H54 (cell line): Measurements from ENCODE around the gene ATP13A4.

Source experiments
- DNase-seq: peaks from one replicate; pipeline ENCODE4 v3.0.0; 2011; ENCODE audit warnings: low spot score, mixed read lengths; ENCODE audit not compliant: insufficient read length
- FAIRE-seq: peaks from 3 replicates; lab custom pipeline; 2011; peaks lifted over from hg19 to GRCh38; lab: Jason Lieb, UNC
- POLR2A ChIP-seq: IDR thresholded peaks from 2 replicates; pipeline ENCODE4 v1.6.1; 2011; ENCODE audit warnings: low read depth, mild to moderate bottlenecking, low read length

The ATP13A4 gene

GRCh38 chr3:193375614-193376013 lies 179.1 kb downstream of the ATP13A4 start:
- no peak for DNase-seq
- TF ChIP-seq POLR2A: no peak
- FAIRE-seq: no peak

DNA sequence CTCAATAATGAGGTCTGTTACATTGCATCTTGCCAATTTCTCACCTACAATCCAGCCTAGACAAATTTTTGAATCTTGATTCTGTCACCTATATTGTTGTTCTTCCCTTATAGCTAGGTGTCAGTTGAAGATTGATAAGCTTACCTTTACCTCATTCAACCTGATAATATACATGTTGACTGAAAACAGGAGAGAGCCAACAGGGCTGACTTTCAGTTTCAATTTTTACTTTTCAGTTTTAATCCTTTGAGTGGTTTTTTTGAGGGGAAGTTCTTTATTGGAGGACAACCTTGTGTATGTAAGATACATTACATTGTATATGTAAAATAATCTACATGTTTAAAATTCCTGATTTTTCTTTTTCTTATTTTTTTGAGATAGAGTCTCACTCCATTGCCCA lies 181.9 kb downstream of the ATP13A4 start:
- FAIRE-seq: no peak
- DNase-seq: no peak
- TF ChIP-seq POLR2A: no peak

- FAIRE-seq (no peak), DNase-seq (no peak)
- no peak for TF ChIP-seq POLR2A
Measured at GRCh38 chr3:193367868-193368267, 186.8 kb downstream of the ATP13A4 start.

GRCh38 chr3:193357291-193357690 lies 197.4 kb downstream of the ATP13A4 start:
- no peak for TF ChIP-seq POLR2A
- FAIRE-seq (no peak), DNase-seq (no peak)

DNA sequence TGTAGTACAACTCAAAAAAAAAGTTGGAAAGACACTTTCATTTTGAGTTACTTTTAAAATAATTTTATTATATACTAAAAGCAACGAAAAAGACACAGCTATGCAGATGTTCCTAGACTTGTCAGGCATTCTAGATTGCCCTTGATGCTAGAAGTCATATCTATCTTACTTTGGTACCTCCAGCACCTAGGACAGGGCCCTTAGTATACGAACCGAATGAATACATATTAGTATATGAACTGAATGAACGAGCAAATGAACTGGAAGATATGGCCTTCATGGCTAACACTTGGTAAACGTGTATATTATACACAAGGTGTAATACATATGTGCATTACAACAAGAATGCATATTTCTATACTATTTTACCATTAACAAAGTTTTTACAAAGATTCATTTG lies 200.3 kb downstream of the ATP13A4 start:
- no peak for FAIRE-seq
- DNase-seq: no peak
- no peak for TF ChIP-seq POLR2A
